GM12892 (cell line): ENCODE results near the gene IL26.
A peak's percentile ranks its signal among the peaks of the same experiment; 100 is the strongest.

Source experiments
- DNase-seq: peaks from one replicate; pipeline ENCODE4 v3.0.0; 2011; ENCODE audit not compliant: insufficient read length
- FAIRE-seq: peaks from 2 replicates; lab custom pipeline; 2011; peaks lifted over from hg19 to GRCh38; lab: Jason Lieb, UNC
- POLR2A ChIP-seq: IDR thresholded peaks from 2 replicates; pipeline ENCODE4 v1.6.1; 2011; ENCODE audit warnings: low read depth, low read length, control low read depth
- POLR2AphosphoS5 ChIP-seq: IDR thresholded peaks from 2 replicates; pipeline ENCODE4 v1.6.1; 2011; ENCODE audit warnings: low read depth, low read length, control low read depth
- TAF1 ChIP-seq: IDR thresholded peaks from 2 replicates; pipeline ENCODE4 v1.6.1; 2011; ENCODE audit warnings: low read depth, mild to moderate bottlenecking, control low read depth, low read length, borderline replicate concordance

Gene IL26

GRCh38 chr12:68259318-68259940, 33.8 kb upstream of the IL26 start:
- DNase-seq (no peak), FAIRE-seq (peak; percentile 57)
- TF ChIP-seq TAF1 (no peak), POLR2A (no peak), POLR2AphosphoS5 (no peak)

GRCh38 chr12:68253504-68253903, 27.9 kb upstream of the IL26 start, which contains the start of gene IL22:
IL22 (minus strand) TSS chr12:68253604; CDS start chr12:68253448, 156 bp downstream.
- no peak for TF ChIP-seq POLR2A
- TF ChIP-seq TAF1 = no peak
- no peak for TF ChIP-seq POLR2AphosphoS5
- DNase-seq (no peak), FAIRE-seq (no peak)

GRCh38 chr12:68252077-68252476, 26.5 kb upstream of the IL26 start:
- no peak for FAIRE-seq
- TF ChIP-seq POLR2AphosphoS5 (no peak), TAF1 (no peak), POLR2A (no peak)
- DNase-seq = no peak

GRCh38 chr12:68250454-68250853, 24.8 kb upstream of the IL26 start:
- no peak for DNase-seq
- no peak for TF ChIP-seq POLR2A
- TF ChIP-seq POLR2AphosphoS5 = no peak
- no peak for TF ChIP-seq TAF1
- no peak for FAIRE-seq

- no peak for FAIRE-seq
- TF ChIP-seq POLR2A (no peak), POLR2AphosphoS5 (no peak), TAF1 (no peak)
Measured at GRCh38 chr12:68247785-68248184, 22.2 kb upstream of the IL26 start.

GRCh38 chr12:68246350-68246749, 20.7 kb upstream of the IL26 start:
- FAIRE-seq (no peak), DNase-seq (no peak)
- TF ChIP-seq POLR2AphosphoS5 (no peak), TAF1 (no peak), POLR2A (no peak)

More at GRCh38 chr12:68247785-68248184, 22.2 kb upstream of the IL26 start:
- DNase-seq = no peak

GRCh38 chr12:68245180-68246021, 19.8 kb upstream of the IL26 start:
- DNase-seq (no peak), FAIRE-seq (no peak)
- TF ChIP-seq POLR2A = no peak
- TF ChIP-seq POLR2AphosphoS5 = no peak
- no peak for TF ChIP-seq TAF1

GRCh38 chr12:68242777-68243176, 17.2 kb upstream of the IL26 start:
- no peak for DNase-seq
- TF ChIP-seq TAF1 (no peak), POLR2AphosphoS5 (no peak), POLR2A (no peak)
- FAIRE-seq = no peak

- FAIRE-seq = peak; percentile 97
- DNase-seq = peak; percentile 29
- TF ChIP-seq TAF1 (no peak), POLR2A (no peak), POLR2AphosphoS5 (no peak)
Measured at GRCh38 chr12:68240975-68241374, 15.4 kb upstream of the IL26 start.

- DNase-seq (no peak), FAIRE-seq (no peak)
- TF ChIP-seq POLR2A (no peak), TAF1 (no peak), POLR2AphosphoS5 (no peak)
Measured at GRCh38 chr12:68240079-68240478, 14.5 kb upstream of the IL26 start.

- FAIRE-seq = no peak
- TF ChIP-seq TAF1 (no peak), POLR2A (no peak), POLR2AphosphoS5 (no peak)
- no peak for DNase-seq
Measured at GRCh38 chr12:68239309-68239982, 13.8 kb upstream of the IL26 start.
